Measurements from ENCODE around the gene NBAS. TPM values are rescaled to one million over a fixed set of nuclear protein-coding genes. Genes with fewer than 3 reads are reported as not detected.

NBAS gene
- polyA plus RNA-seq, 2 of the 4 experiments (the other 2 are of a cell fraction) = 16.7 to 34.9 TPM

DNA sequence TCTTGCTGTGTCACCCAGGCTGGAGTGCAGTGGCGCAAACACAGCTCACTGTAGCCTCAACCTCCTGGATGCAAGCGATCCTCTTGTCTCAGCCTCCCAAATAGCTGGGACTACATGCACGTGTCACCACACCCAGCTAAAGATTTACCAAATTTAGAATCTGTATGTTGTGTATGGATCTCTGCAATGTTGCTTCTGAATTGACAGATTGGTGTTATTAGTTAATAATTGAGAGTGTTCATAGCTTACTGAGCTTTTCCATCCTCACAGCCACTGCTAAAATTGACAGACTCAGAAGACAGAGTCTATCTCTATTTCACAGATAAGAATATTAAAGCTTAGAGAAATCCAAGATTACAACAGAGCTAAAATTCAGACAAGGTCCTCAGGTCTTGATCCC is 4.3 kb upstream of the NBAS start:
- 59% methylated on average over 3 of the region's 3 CpGs for WGBS (ENCODE audit: missing lambda C conversion rate)
- FAIRE-seq = no peak
- Histone ChIP-seq H3K4me2 (no peak overlapping the region), H3K4me1 (peaks cover 4% of the 10 kb centered on the region; the same call in 1 of the 3 replicates), H3K9me3 (no peaks in the 10 kb centered on the region), H3K27ac (no peak overlapping the region), H3K4me3 (no peak overlapping the region)
- TF ChIP-seq BCL3 (IDR thresholded peaks at IDR 0.05) = no peak
- TF ChIP-seq RCOR1 (IDR thresholded peaks at IDR 0.05; ENCODE audit: low read depth, low read length) = no peak
- TF ChIP-seq PHF8 (IDR thresholded peaks at IDR 0.05; ENCODE audit: borderline replicate concordance, low read depth) = no peak
- no peak for TF ChIP-seq NFE2L2 (conservative IDR thresholded peaks at IDR 0.05; ENCODE audit: low read length)
- TF ChIP-seq, protein P1, sequence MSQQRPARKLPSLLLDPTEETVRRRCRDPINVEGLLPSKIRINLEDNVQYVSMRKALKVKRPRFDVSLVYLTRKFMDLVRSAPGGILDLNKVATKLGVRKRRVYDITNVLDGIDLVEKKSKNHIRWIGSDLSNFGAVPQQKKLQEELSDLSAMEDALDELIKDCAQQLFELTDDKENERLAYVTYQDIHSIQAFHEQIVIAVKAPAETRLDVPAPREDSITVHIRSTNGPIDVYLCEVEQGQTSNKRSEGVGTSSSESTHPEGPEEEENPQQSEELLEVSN (IDR thresholded peaks at IDR 0.05; ENCODE audit: borderline replicate concordance, low read depth) = no peak
- TF ChIP-seq MAZ (IDR thresholded peaks at IDR 0.05; ENCODE audit: borderline replicate concordance, low read depth, low read length) = no peak
- no peak for TF ChIP-seq USF2 (IDR thresholded peaks at IDR 0.05)
- no peak for TF ChIP-seq EHMT2 (IDR thresholded peaks at IDR 0.05; ENCODE audit: low read depth)
- no peak for TF ChIP-seq EHF (CRISPR knock-in tag; IDR thresholded peaks at IDR 0.05)
- no peak for TF ChIP-seq POLR2A (IDR thresholded peaks at IDR 0.05; ENCODE audit: low read length)
- TF ChIP-seq HES2 (IDR thresholded peaks at IDR 0.05) = no peak
- TF ChIP-seq FOSL2 (IDR thresholded peaks at IDR 0.05) = no peak
- TF ChIP-seq FOSL2 (CRISPR knock-in tag; IDR thresholded peaks at IDR 0.05) = no peak
- TF ChIP-seq ESRRA (IDR thresholded peaks at IDR 0.05; ENCODE audit: borderline replicate concordance, low read length) = no peak
- no peak for TF ChIP-seq CEBPB (IDR thresholded peaks at IDR 0.05)
- no peak for TF ChIP-seq SREBF2 (IDR thresholded peaks at IDR 0.05)
- no peak for TF ChIP-seq CTCF (IDR thresholded peaks at IDR 0.05)
- TF ChIP-seq RFX5 (IDR thresholded peaks at IDR 0.05) = no peak
- TF ChIP-seq BHLHE40 (IDR thresholded peaks at IDR 0.05; ENCODE audit: low read depth, low read length) = no peak
- TF ChIP-seq FOXS1 (CRISPR knock-in tag; IDR thresholded peaks at IDR 0.05) = no peak
- ChIA-PET CTCF (interaction anchor here (0.7 kb wide), 1 partner anchor 12 kb away, joined by 3 read pairs; no protein-coding TSS in a partner anchor), POLR2A (no interaction called here)
- ATAC-seq = no peak
- DNase-seq (ENCODE audit: low read depth in 1 of 2, low spot score in 1 of 2) = no peak

GRCh38 chr2:15563227-15564100 is 2.3 kb upstream of the NBAS start:
- no peak for FAIRE-seq
- H3K4me2 ChIP-seq = no peak overlapping the region
- no peaks in the 10 kb centered on the region for H3K9me3 ChIP-seq
- WGBS (ENCODE audit: missing lambda C conversion rate) = 75% methylated on average over 9 of the region's 9 CpGs
- H3K4me1 ChIP-seq = peaks cover 10% of the 10 kb centered on the region
- ChIA-PET CTCF (interaction anchor here (5.8 kb wide), 1 partner anchor 13 kb away, joined by 43 read pairs; no protein-coding TSS in a partner anchor), POLR2A (no interaction called here)
- H3K27ac ChIP-seq = no peak overlapping the region
- DNase-seq (ENCODE audit: low read depth in 1 of 2, low spot score in 1 of 2) = no peak
- no peak for ATAC-seq
- H3K4me3 ChIP-seq = no peak overlapping the region
- TF ChIP-seq KDM1A (IDR thresholded peaks at IDR 0.05; ENCODE audit: low read depth) (no peak), ZC3H11A (IDR thresholded peaks at IDR 0.05) (no peak), NFE2L2 (conservative IDR thresholded peaks at IDR 0.05; ENCODE audit: low read length) (no peak), HOXA7 (CRISPR knock-in tag; IDR thresholded peaks at IDR 0.05) (no peak), KDM5A (IDR thresholded peaks at IDR 0.05) (no peak), EHMT2 (IDR thresholded peaks at IDR 0.05; ENCODE audit: low read depth) (no peak), FOSB (CRISPR knock-in tag; IDR thresholded peaks at IDR 0.05) (no peak), JUNB (IDR thresholded peaks at IDR 0.05) (no peak), NR3C1 (IDR thresholded peaks at IDR 0.05) (no peak), ATOH8 (CRISPR knock-in tag; IDR thresholded peaks at IDR 0.05; ENCODE audit: low read depth) (no peak), ZNF302 (CRISPR knock-in tag; IDR thresholded peaks at IDR 0.05) (no peak), POLR2A (IDR thresholded peaks at IDR 0.05; ENCODE audit: low read length) (no peak), JUN (IDR thresholded peaks at IDR 0.05) (no peak), MAFK (IDR thresholded peaks at IDR 0.05; ENCODE audit: partially characterized antibody) (no peak)
- TF ChIP-seq, protein P2, sequence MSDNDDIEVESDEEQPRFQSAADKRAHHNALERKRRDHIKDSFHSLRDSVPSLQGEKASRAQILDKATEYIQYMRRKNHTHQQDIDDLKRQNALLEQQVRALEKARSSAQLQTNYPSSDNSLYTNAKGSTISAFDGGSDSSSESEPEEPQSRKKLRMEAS (IDR thresholded peaks at IDR 0.05) = no peak
- TF ChIP-seq, protein P1 (IDR thresholded peaks at IDR 0.05; ENCODE audit: borderline replicate concordance, low read depth) = no peak

Measured in A549 (cell line).